GM23338 (cell line): ENCODE data around the gene NRG3. TPM values are rescaled to one million over a fixed set of nuclear protein-coding genes. Genes with fewer than 3 reads are reported as not detected.

Experiments used
- ATAC-seq: fragments of 200-7000 bp; cut with Tn5 transposase; 3 replicates; pipeline ENCODE4 v1.9.1; 2020
- DNase-seq: peaks from one replicate; pipeline ENCODE4 v3.0.0-alpha.2; 2015; ENCODE audit warnings: low spot score
- H2AFZ ChIP-seq: fragments of 200-600 bp; sonication (generic); 2 replicates; pipeline ENCODE4 v1.8.0; 2016; ENCODE audit warnings: antibody characterized with exemption, mild to moderate bottlenecking, moderate library complexity
- H3F3A ChIP-seq: fragments of 200-600 bp; sonication (generic); replicated peaks from 2 replicates; pipeline ENCODE4 v1.8.0; 2017; ENCODE audit warnings: antibody characterized with exemption, mixed run types, low read depth
- H3K27ac ChIP-seq: fragments of 200-600 bp; sonication (generic); 2 replicates; pipeline ENCODE4 v1.6.1; 2016; ENCODE audit warnings: low read depth
- H3K27me3 ChIP-seq: fragments of 200-600 bp; sonication (generic); 2 replicates; pipeline ENCODE4 v1.8.0; 2016; ENCODE audit warnings: mild to moderate bottlenecking, mixed run types, moderate library complexity; ENCODE audit not compliant: insufficient read depth
- H3K36me3 ChIP-seq: fragments of 200-600 bp; sonication (generic); 2 replicates; pipeline ENCODE4 v1.8.0; 2016; ENCODE audit warnings: mild to moderate bottlenecking; ENCODE audit not compliant: insufficient read depth
- H3K4me1 ChIP-seq: fragments of 200-600 bp; sonication (generic); 2 replicates; pipeline ENCODE4 v1.8.0; 2016; ENCODE audit warnings: mild to moderate bottlenecking, moderate library complexity; ENCODE audit not compliant: insufficient read depth
- H3K4me2 ChIP-seq: fragments of 200-600 bp; sonication (generic); 2 replicates; pipeline ENCODE4 v1.7.1; 2017; ENCODE audit warnings: mixed run types
- H3K4me3 ChIP-seq: fragments of 200-600 bp; sonication (generic); 2 replicates; pipeline ENCODE4 v1.6.1; 2016; ENCODE audit warnings: mixed run types
- H3K79me2 ChIP-seq: fragments of 200-600 bp; sonication (generic); replicated peaks from 2 replicates; pipeline ENCODE4 v1.8.0; 2017; ENCODE audit warnings: mild to moderate bottlenecking; ENCODE audit not compliant: insufficient read depth
- H3K9me2 ChIP-seq: fragments of 200-600 bp; sonication (generic); 2 replicates; pipeline ENCODE4 v1.8.0; 2017; ENCODE audit not compliant: insufficient read depth
- H4K20me1 ChIP-seq: fragments of 200-600 bp; sonication (generic); replicated peaks from 2 replicates; pipeline ENCODE4 v1.8.0; 2017; ENCODE audit warnings: mild to moderate bottlenecking; ENCODE audit not compliant: insufficient read depth
- H3K27ac Mint-ChIP-seq: 2 replicates; pipeline ENCODE4 v1.8.0; 2020; ENCODE audit warnings: inconsistent platforms, mild to moderate bottlenecking, moderate library complexity, mixed read lengths
- H3K27me3 Mint-ChIP-seq: 3 replicates; pipeline ENCODE4 v1.8.0; 2022; ENCODE audit warnings: low read depth, mild to moderate bottlenecking, moderate library complexity, mixed read lengths, inconsistent platforms; ENCODE audit not compliant: insufficient read depth, poor library complexity
- H3K36me3 Mint-ChIP-seq: 3 replicates; pipeline ENCODE4 v1.8.0; 2021; ENCODE audit warnings: low read depth, mild to moderate bottlenecking, inconsistent platforms, moderate library complexity, mixed read lengths
- H3K4me1 Mint-ChIP-seq: 3 replicates; pipeline ENCODE4 v1.8.0; 2020; ENCODE audit warnings: mild to moderate bottlenecking, inconsistent platforms, mixed read lengths
- H3K4me3 Mint-ChIP-seq: 3 replicates; pipeline ENCODE4 v1.8.0; 2021; ENCODE audit warnings: moderate library complexity, mild to moderate bottlenecking, inconsistent platforms, mixed read lengths
- H3K9me3 Mint-ChIP-seq: 3 replicates; pipeline ENCODE4 v1.8.0; 2020; ENCODE audit warnings: moderate library complexity, mild to moderate bottlenecking, inconsistent platforms, mixed read lengths
- CREB1 ChIP-seq: fragments of 250-450 bp; sonication (Bioruptor Pico); IDR thresholded peaks from 2 replicates; pipeline ENCODE4 v1.5.0; 2020; ENCODE audit warnings: low read depth, mild to moderate bottlenecking, moderate library complexity
- ETS1 ChIP-seq: IDR thresholded peaks from 2 replicates; pipeline ENCODE4 v1.6.1; 2016; ENCODE audit warnings: antibody characterized with exemption
- EZH2 ChIP-seq: fragments of 200-600 bp; sonication (generic); IDR thresholded peaks from one replicate; pipeline ENCODE4 v1.8.0; 2017; ENCODE audit warnings: antibody characterized with exemption, mild to moderate bottlenecking, low read depth; ENCODE audit not compliant: unreplicated experiment
- JUNB ChIP-seq: IDR thresholded peaks from one replicate; pipeline ENCODE4 v1.6.1; 2016; ENCODE audit warnings: antibody characterized with exemption; ENCODE audit not compliant: unreplicated experiment
- NANOG ChIP-seq: IDR thresholded peaks from 2 replicates; pipeline ENCODE4 v1.6.1; 2016; ENCODE audit warnings: antibody characterized with exemption, borderline replicate concordance
- REST ChIP-seq: IDR thresholded peaks from one replicate; pipeline ENCODE4 v1.6.1; 2018; ENCODE audit warnings: antibody characterized with exemption; ENCODE audit not compliant: unreplicated experiment
- STAT1 ChIP-seq: IDR thresholded peaks from one replicate; pipeline ENCODE4 v1.6.1; 2016; ENCODE audit warnings: antibody characterized with exemption; ENCODE audit not compliant: unreplicated experiment
- ZNF114 ChIP-seq: fragments of 250-450 bp; sonication (Bioruptor Pico); IDR thresholded peaks from 2 replicates; pipeline ENCODE4 v1.5.0; 2020; ENCODE audit warnings: mild to moderate bottlenecking, moderate library complexity
- polyA plus RNA-seq: library from polyadenylated mRNA; unstranded; fragments of >200 nt; fragmentation: Nextera tagmentation; extraction: Ambion mirVana; gene quantifications from 2 replicates; pipeline ENCODE4 v1.2.1, GENCODE V29; 2016
- total RNA-seq: library from RNA; depleted of rRNA; stranded (reverse); fragments of >200 nt; shearing (Covaris generic); gene quantifications from 2 replicates; pipeline ENCODE4 v1.2.3, GENCODE V29; 2014
- TF ChIP-seq, protein P1 (sequence below), 2 experiments: fragments of 200-600 bp in 1 of 2; sonication (generic) in 1 of 2; conservative IDR thresholded peaks; 2 replicates each; pipeline versions ENCODE4 v1.5.1 to v1.6.1; 2016 to 2017; ENCODE audit warnings: antibody characterized with exemption in 2 of 2, low read depth in 2 of 2, mild to moderate bottlenecking in 2 of 2, moderate library complexity in 1 of 2

The NRG3 gene
- total and polyA plus RNA-seq, 2 experiments from 2014 or later: 1.9 to 3.9 TPM

DNA sequence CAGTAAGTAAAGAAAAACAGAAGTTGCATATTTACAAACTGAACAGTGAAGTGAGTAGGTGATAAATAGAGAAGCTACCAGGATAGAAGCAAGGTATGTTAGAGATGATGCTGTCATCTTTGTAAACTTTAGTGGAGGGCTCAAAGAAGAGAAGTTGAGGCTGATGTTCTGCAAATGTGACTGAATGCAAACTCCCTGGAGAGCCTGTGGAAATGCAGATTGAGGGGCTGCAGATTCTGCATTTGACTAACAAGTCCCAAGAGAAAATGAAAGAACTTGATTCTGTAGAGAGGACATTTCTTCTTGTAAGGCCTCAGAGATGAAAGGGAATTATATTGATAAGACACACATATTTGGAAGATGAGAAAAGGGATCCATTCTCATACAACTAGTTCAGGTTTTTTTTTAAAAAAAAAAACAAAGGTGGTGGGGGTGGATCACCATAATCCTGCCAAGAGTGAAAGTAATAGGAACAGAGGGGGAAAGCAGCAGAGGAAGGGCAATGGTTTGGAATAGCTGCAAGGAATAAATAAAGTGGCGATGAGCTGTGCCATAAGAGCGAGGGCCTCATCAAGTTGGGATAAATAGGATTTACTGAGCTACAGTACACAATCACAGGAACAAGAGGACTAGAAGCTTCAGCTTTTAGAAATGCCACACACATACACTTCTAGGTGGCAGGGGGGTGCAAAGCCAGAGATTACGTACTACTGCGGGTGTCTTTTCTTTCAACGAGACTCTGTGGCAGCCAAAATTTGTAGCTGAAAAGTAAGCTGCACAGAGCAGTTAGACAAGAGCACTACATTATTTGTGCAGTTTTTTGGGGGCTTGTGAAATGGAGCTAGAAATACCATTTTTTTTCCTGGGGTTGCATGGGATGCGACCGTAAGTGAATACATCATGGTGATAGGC is 778.5 kb downstream of the NRG3 start:
- Mint-ChIP-seq H3K4me1 (peaks cover 24% of the 10 kb centered on the region), H3K4me3 (0 out of 3 replicates have a peak overlapping the region, but pooled peaks have one; percentile 12), H3K27ac (peak overlapping the region; percentile 13; the same call in 1 of the 2 replicates), H3K36me3 (peaks cover 22% of the 10 kb centered on the region; the same call in 2 of the 3 replicates), H3K9me3 (peaks cover 25% of the 10 kb centered on the region), H3K27me3 (peaks cover 11% of the 10 kb centered on the region)
- Histone ChIP-seq H3K27ac (no peak overlapping the region), H3K79me2 (no peaks in the 10 kb centered on the region), H3K4me2 (peak overlapping the region; percentile 33; the same call in 1 of the 2 replicates), H4K20me1 (no peaks in the 10 kb centered on the region), H3K4me3 (no peak overlapping the region), H3F3A (no peaks in the 10 kb centered on the region), H3K36me3 (no peaks in the 10 kb centered on the region), H3K4me1 (peaks cover 16% of the 10 kb centered on the region; the same call in 1 of the 2 replicates), H2AFZ (no peak overlapping the region), H3K27me3 (no peaks in the 10 kb centered on the region), H3K9me2 (no peaks in the 10 kb centered on the region)
- no peak for TF ChIP-seq EZH2
- TF ChIP-seq, protein P1, sequence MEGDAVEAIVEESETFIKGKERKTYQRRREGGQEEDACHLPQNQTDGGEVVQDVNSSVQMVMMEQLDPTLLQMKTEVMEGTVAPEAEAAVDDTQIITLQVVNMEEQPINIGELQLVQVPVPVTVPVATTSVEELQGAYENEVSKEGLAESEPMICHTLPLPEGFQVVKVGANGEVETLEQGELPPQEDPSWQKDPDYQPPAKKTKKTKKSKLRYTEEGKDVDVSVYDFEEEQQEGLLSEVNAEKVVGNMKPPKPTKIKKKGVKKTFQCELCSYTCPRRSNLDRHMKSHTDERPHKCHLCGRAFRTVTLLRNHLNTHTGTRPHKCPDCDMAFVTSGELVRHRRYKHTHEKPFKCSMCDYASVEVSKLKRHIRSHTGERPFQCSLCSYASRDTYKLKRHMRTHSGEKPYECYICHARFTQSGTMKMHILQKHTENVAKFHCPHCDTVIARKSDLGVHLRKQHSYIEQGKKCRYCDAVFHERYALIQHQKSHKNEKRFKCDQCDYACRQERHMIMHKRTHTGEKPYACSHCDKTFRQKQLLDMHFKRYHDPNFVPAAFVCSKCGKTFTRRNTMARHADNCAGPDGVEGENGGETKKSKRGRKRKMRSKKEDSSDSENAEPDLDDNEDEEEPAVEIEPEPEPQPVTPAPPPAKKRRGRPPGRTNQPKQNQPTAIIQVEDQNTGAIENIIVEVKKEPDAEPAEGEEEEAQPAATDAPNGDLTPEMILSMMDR (conservative IDR thresholded peaks at IDR 0.05; ENCODE audit: low read depth in 2 of 2): no peak
- no peak for TF ChIP-seq STAT1
- no peak for TF ChIP-seq JUNB
- TF ChIP-seq ZNF114 (CRISPR knock-in tag): no peak
- TF ChIP-seq NANOG: peak; percentile 41; the same call in 1 of the 2 replicates
- no peak for TF ChIP-seq CREB1
- DNase-seq (peak; percentile 10), ATAC-seq (peak; percentile 65)

GRCh38 chr10:82660205-82660604 is 785.2 kb downstream of the NRG3 start:
- ATAC-seq: no peak
- Histone ChIP-seq H2AFZ (no peak overlapping the region), H3F3A (no peaks in the 10 kb centered on the region)
- no peak for TF ChIP-seq ZNF114 (CRISPR knock-in tag)
- no peak for TF ChIP-seq ETS1
- TF ChIP-seq EZH2: no peak
- no peak for TF ChIP-seq REST
- no peak for TF ChIP-seq NANOG

More at GRCh38 chr10:82660205-82660604, 785.2 kb downstream of the NRG3 start:
- Histone ChIP-seq H3K27ac (no peak overlapping the region), H3K4me1 (no peaks in the 10 kb centered on the region), H3K36me3 (no peaks in the 10 kb centered on the region), H3K9me2 (peaks cover 3% of the 10 kb centered on the region; the same call in 1 of the 2 replicates), H3K27me3 (no peaks in the 10 kb centered on the region), H3K79me2 (no peaks in the 10 kb centered on the region), H3K4me3 (no peak overlapping the region), H4K20me1 (no peaks in the 10 kb centered on the region), H3K4me2 (no peak overlapping the region)
- no peaks in the 10 kb centered on the region for H3K9me3 Mint-ChIP-seq
- H3K27ac Mint-ChIP-seq: no peak overlapping the region
- H3K4me3 Mint-ChIP-seq: no peak overlapping the region
- H3K27me3 Mint-ChIP-seq: no peaks in the 10 kb centered on the region
- DNase-seq: no peak
- H3K4me1 Mint-ChIP-seq: peaks cover 11% of the 10 kb centered on the region
- no peaks in the 10 kb centered on the region for H3K36me3 Mint-ChIP-seq
